Tibial artery (tissue), 4 donors: ENCODE data around the gene LRP1B.

Experiments
- DNase-seq, 2 donors: peaks; one replicate each; pipeline ENCODE4 v3.0.0-alpha.2; 2019
- H3K27ac ChIP-seq, 2 donors: fragments of 200-600 bp; sonication (generic) in 1 of 2; 1 replicate in 1 of 2; 2 replicates in 1 of 2; pipeline ENCODE4 v1.5.1; 2018 to 2019; ENCODE audit warnings: mild to moderate bottlenecking in 1 of 2
- H3K27me3 ChIP-seq, 2 donors: fragments of 200-600 bp; sonication (generic) in 1 of 2; one replicate each; pipeline versions ENCODE4 v1.5.1 to v1.6.0; 2016 to 2019
- H3K36me3 ChIP-seq, 3 donors: fragments of 200-600 bp; sonication (generic) in 2 of 3; one replicate each; pipeline ENCODE4 v1.5.1; 2016 to 2019; ENCODE audit warnings: mild to moderate bottlenecking in 2 of 3
- H3K4me1 ChIP-seq, 4 donors: fragments of 200-600 bp; sonication (generic) in 2 of 4; 1 replicate in 3 of 4; 2 replicates in 1 of 4; pipeline ENCODE4 v1.5.1; 2016 to 2019
- H3K4me3 ChIP-seq, 2 donors: fragments of 200-600 bp; sonication (generic) in 1 of 2; 1 replicate in 1 of 2; 2 replicates in 1 of 2; pipeline ENCODE4 v1.5.1; 2018 to 2019; ENCODE audit warnings: mild to moderate bottlenecking in 2 of 2
- H3K9me3 ChIP-seq, 3 donors: fragments of 200-600 bp; sonication (generic) in 1 of 3; one replicate each; pipeline ENCODE4 v1.5.1; 2016 to 2019
- intact Hi-C: fragments of 100-400 bp; cut with DNase I; formaldehyde crosslinking; loops from one replicate; pipeline ENCODE4 v1.15.0; 2023; ENCODE audit warnings: low total_unique reads
- TF ChIP-seq, protein P1 (sequence below), 2 experiments: fragments of 200-600 bp in 1 of 2; fragments of 450-650 bp in 1 of 2; IDR thresholded peaks; one replicate each; pipeline ENCODE4 v1.5.1; 2017 to 2019; ENCODE audit warnings: antibody characterized with exemption in 2 of 2, mild to moderate bottlenecking in 1 of 2, moderate library complexity in 1 of 2

LRP1B gene

DNA sequence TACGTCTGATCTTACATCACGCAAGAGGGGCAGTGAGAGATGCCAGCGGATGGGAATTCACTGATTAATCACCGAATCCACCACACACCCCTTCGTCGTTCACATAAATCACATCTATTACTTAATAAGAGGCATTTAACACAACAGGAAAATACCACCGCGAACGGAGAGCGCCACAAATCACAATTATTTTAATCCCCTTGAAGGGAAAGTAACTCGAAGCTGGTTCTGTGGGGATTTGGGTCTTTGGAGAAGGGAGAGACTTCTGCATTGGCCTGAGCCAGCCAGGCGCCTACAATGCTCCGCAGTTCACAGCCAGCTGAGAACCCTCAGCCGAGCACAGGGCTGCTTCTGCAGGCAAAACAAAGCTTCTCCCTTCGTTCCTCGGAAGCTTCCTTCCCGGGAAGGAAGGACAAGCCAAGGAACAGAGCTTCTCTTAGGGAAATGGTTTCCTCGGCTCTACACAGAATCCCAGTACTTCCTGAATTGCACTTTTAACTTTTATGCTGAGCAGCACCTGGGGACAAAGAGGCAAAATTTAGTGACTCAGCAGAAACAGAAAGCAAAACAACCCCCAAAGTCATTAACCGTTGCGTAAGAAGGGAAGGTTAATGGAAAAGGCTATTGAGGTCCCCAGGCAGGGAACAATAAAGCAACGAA, at the start of gene LRP1B:
LRP1B (minus strand) TSS at position 7 of the 660 bp plus-strand sequence. CDS start 287 bp downstream, outside the sequence.
- no peak for DNase-seq

DNA sequence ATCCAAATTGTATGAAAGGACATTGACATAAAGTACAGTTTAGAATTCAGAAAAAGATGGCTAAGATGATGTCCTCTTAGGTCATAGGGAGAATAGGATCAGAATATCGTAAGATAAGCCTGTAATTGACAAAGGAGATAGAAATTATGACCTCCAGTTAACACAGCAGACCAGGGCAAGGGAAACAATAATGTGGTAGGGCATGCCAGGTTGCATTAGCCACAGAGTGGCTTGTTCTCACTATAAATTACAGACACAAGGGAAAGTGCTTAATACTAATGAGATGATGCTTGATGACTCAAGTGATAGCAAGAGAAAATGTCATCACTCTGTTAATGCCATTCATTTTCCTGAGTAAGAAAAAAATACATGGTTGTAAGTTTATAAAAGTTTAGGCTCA, 48.9 kb upstream of the LRP1B start:
- no peaks in the 10 kb centered on the region for H3K36me3 ChIP-seq
- no peak overlapping the region for H3K27ac ChIP-seq
- H3K4me3 ChIP-seq: no peak overlapping the region
- no peaks in the 10 kb centered on the region for H3K4me1 ChIP-seq
- DNase-seq: no peak
- TF ChIP-seq, protein P1, sequence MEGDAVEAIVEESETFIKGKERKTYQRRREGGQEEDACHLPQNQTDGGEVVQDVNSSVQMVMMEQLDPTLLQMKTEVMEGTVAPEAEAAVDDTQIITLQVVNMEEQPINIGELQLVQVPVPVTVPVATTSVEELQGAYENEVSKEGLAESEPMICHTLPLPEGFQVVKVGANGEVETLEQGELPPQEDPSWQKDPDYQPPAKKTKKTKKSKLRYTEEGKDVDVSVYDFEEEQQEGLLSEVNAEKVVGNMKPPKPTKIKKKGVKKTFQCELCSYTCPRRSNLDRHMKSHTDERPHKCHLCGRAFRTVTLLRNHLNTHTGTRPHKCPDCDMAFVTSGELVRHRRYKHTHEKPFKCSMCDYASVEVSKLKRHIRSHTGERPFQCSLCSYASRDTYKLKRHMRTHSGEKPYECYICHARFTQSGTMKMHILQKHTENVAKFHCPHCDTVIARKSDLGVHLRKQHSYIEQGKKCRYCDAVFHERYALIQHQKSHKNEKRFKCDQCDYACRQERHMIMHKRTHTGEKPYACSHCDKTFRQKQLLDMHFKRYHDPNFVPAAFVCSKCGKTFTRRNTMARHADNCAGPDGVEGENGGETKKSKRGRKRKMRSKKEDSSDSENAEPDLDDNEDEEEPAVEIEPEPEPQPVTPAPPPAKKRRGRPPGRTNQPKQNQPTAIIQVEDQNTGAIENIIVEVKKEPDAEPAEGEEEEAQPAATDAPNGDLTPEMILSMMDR (IDR thresholded peaks at IDR 0.05): no peak
- intact Hi-C loops: no loop called here
- H3K27me3 ChIP-seq: no peaks in the 10 kb centered on the region
- H3K9me3 ChIP-seq: no peaks in the 10 kb centered on the region

More for the DNA sequence above, at the start of gene LRP1B:
- TF ChIP-seq, protein P1 (IDR thresholded peaks at IDR 0.05): no peak
- Histone ChIP-seq H3K27ac (no peak within 1 kb of the TSS), H3K4me1 (peaks cover 0 to 22% (median 11%) of the 10 kb centered on the region in 4 donors), H3K9me3 (no peaks in the 10 kb centered on the region), H3K36me3 (no peaks in the 10 kb centered on the region), H3K27me3 (peaks cover 0 to 20% of the 10 kb centered on the region in 2 donors), H3K4me3 (peak within 1 kb of the TSS; percentile 45 to 54)
- intact Hi-C loops: no loop called here

DNA sequence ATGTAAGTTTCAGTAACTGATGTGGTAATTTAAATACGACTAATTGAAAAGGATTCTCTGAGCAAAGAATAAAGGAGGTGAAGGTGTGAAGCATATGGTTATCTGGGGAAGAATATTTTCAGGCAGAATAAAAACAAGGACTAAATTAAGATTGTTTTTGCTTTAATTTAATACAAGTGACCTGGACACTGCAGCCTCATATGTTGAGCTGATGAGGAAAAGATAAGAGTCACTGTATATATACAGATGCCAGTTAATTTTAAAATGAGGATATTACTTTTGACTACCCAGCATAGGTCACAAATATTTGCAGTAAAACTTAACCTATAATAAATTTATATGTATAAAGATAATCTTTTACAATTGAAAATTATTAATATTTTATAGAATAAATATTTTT, 47.8 kb upstream of the LRP1B start:
- Histone ChIP-seq H3K27ac (no peak overlapping the region), H3K4me3 (no peak overlapping the region), H3K27me3 (no peaks in the 10 kb centered on the region), H3K9me3 (no peaks in the 10 kb centered on the region), H3K4me1 (no peaks in the 10 kb centered on the region), H3K36me3 (no peaks in the 10 kb centered on the region)
- TF ChIP-seq, protein P1 (IDR thresholded peaks at IDR 0.05): no peak
- DNase-seq: no peak
- intact Hi-C loops: no loop called here

DNA sequence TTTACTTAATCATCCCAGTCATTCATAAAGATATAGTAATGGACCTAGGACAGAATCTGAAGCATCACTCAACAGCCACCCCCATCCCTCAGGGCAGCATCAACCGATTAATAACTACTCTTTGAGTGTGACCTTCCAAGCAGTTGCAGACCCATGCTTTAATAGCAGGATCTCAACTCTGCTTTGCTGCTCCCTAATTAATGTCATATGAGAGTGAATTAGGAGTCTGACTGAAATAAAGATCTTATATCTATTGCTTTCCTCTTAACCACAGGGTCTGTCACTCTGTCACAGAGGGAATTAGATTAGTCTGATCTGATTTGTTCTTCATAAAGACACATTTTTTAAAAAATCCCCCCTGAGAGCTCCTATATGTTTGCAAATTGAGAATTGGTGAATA, 46.1 kb upstream of the LRP1B start:
- no peak for DNase-seq
- H3K4me3 ChIP-seq: no peak overlapping the region
- TF ChIP-seq, protein P1 (IDR thresholded peaks at IDR 0.05): no peak
- H3K4me1 ChIP-seq: no peaks in the 10 kb centered on the region
- no peak overlapping the region for H3K27ac ChIP-seq
- no peaks in the 10 kb centered on the region for H3K27me3 ChIP-seq
- no peaks in the 10 kb centered on the region for H3K36me3 ChIP-seq
- no peaks in the 10 kb centered on the region for H3K9me3 ChIP-seq
- intact Hi-C loops: no loop called here

DNA sequence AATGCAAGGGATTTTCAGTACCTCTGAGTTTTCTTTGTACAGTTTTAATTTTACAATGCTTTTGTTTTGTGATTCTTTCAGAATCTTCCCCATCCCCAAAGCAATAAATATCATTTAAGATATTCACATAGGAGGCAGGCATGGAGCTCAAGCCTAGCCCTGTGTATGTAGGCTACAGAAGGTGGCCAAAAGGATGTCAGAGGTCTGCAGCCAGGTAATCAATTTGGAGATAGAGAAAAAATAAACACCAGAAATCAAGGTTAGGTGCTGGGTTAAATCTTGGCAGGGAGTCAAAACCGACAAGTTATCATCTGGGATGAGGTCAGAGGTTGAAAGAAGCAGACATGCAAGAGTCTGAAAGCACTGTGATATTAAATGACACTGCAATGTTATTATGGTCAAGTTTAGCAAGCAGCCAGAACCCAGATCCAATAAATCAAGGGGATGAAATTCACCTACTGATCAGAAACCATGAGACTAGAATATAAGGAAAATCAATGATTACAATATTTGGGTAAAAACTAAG, 45.1 kb upstream of the LRP1B start:
- no peaks in the 10 kb centered on the region for H3K27me3 ChIP-seq
- no peak overlapping the region for H3K27ac ChIP-seq
- H3K4me1 ChIP-seq: no peaks in the 10 kb centered on the region
- no peak overlapping the region for H3K4me3 ChIP-seq
- DNase-seq: no peak
- H3K36me3 ChIP-seq: no peaks in the 10 kb centered on the region
- TF ChIP-seq, protein P1 (IDR thresholded peaks at IDR 0.05): no peak
- intact Hi-C loops: no loop called here
- no peaks in the 10 kb centered on the region for H3K9me3 ChIP-seq
